PC-9 (cell line): ENCODE results near the gene ACTR8. TPM values are rescaled to one million over a fixed set of nuclear protein-coding genes. Genes with fewer than 3 reads are reported as not detected.

Experiments
- BruUV-seq: library from RNA; stranded (reverse); fragments of 400-500 nt; replicated peaks from 2 replicates; lab custom pipeline; 2021; lab: Mats Ljungman, UMichigan
- CTCF ChIA-PET: fragments of 300-600 bp; sonication (Branson Sonifier 250); formaldehyde crosslinking; loops from one replicate; lab custom pipeline; 2022; ENCODE audit warnings: antibody characterized with exemption; lab: Charles Lee
- POLR2A ChIA-PET: fragments of 300-600 bp; sonication (Branson Sonifier 250); formaldehyde crosslinking; loops from one replicate; lab custom pipeline; 2022; ENCODE audit warnings: antibody characterized with exemption; ENCODE audit not compliant: unreplicated experiment; lab: Charles Lee
- DNase-seq, 2 experiments: peaks; one replicate each; pipeline versions ENCODE4 v3.0.0 to v3.0.0-alpha.2; 2015 to 2022; ENCODE audit warnings: mixed read lengths in 1 of 2
- H2AFZ ChIP-seq: fragments of 200-600 bp; sonication (generic); 2 replicates; pipeline ENCODE4 v1.8.1; 2017; ENCODE audit warnings: antibody characterized with exemption
- H3F3A ChIP-seq: fragments of 200-600 bp; sonication (generic); 2 replicates; pipeline ENCODE4 v1.8.1; 2017; ENCODE audit warnings: antibody characterized with exemption, mild to moderate bottlenecking, low read depth; ENCODE audit not compliant: insufficient read depth
- H3K27ac ChIP-seq: fragments of 200-600 bp; sonication (generic); 2 replicates; pipeline ENCODE4 v1.6.1; 2016; ENCODE audit warnings: mixed run types
- H3K27me3 ChIP-seq: fragments of 200-600 bp; sonication (generic); 2 replicates; pipeline ENCODE4 v1.6.1; 2016; ENCODE audit warnings: low read depth, mixed run types; ENCODE audit not compliant: insufficient read depth
- H3K36me3 ChIP-seq: fragments of 200-600 bp; sonication (generic); 2 replicates; pipeline ENCODE4 v1.6.1; 2016; ENCODE audit warnings: low read depth, mixed run types
- H3K4me1 ChIP-seq: fragments of 200-600 bp; sonication (generic); replicated peaks from 2 replicates; pipeline ENCODE4 v1.6.1; 2016; ENCODE audit warnings: mixed run types; ENCODE audit not compliant: insufficient read depth
- H3K4me2 ChIP-seq: fragments of 200-600 bp; sonication (generic); 2 replicates; pipeline ENCODE4 v1.6.1; 2017; ENCODE audit warnings: mixed run types
- H3K4me3 ChIP-seq: fragments of 200-600 bp; sonication (generic); 2 replicates; pipeline ENCODE4 v1.6.1; 2016; ENCODE audit warnings: mixed run types
- H3K79me2 ChIP-seq: fragments of 200-600 bp; sonication (generic); 2 replicates; pipeline ENCODE4 v1.6.1; 2017; ENCODE audit warnings: low read depth, mixed run types
- H3K9me2 ChIP-seq: fragments of 200-600 bp; sonication (generic); 2 replicates; pipeline ENCODE4 v1.8.1; 2017; ENCODE audit warnings: mild to moderate bottlenecking; ENCODE audit not compliant: insufficient read depth
- H3K9me3 ChIP-seq: fragments of 200-600 bp; sonication (generic); 2 replicates; pipeline ENCODE4 v1.8.1; 2016; ENCODE audit warnings: low read depth; ENCODE audit not compliant: insufficient read depth
- H4K20me1 ChIP-seq: fragments of 200-600 bp; sonication (generic); 2 replicates; pipeline ENCODE4 v1.8.1; 2017; ENCODE audit not compliant: insufficient read depth
- EZH2 ChIP-seq: fragments of 200-600 bp; sonication (generic); IDR thresholded peaks from 2 replicates; pipeline ENCODE4 v1.8.0; 2017; ENCODE audit warnings: antibody characterized with exemption, low read depth
- intact Hi-C: fragments of 100-400 bp; cut with micrococcal nuclease; formaldehyde crosslinking; loops from one replicate; pipeline ENCODE4 v1.10.0; 2022; ENCODE audit not compliant: unreplicated experiment
- total RNA-seq: library from RNA; stranded (reverse); gene quantifications from 2 replicates; pipeline ENCODE4 v1.2.3, GENCODE V29; 2021
- TF ChIP-seq, protein P1 (sequence below): fragments of 200-600 bp; sonication (generic); conservative IDR thresholded peaks from 2 replicates; pipeline ENCODE4 v1.6.1; 2017; ENCODE audit warnings: mixed run types, antibody characterized with exemption, mild to moderate bottlenecking, moderate library complexity

ACTR8 gene
- total RNA-seq, 1 experiment from 2014 or later = 25.5 TPM

- intact Hi-C loops = no loop called here
- H3K9me2 ChIP-seq = no peaks in the 10 kb centered on the region
- TF ChIP-seq EZH2 = no peak
- TF ChIP-seq, protein P1, sequence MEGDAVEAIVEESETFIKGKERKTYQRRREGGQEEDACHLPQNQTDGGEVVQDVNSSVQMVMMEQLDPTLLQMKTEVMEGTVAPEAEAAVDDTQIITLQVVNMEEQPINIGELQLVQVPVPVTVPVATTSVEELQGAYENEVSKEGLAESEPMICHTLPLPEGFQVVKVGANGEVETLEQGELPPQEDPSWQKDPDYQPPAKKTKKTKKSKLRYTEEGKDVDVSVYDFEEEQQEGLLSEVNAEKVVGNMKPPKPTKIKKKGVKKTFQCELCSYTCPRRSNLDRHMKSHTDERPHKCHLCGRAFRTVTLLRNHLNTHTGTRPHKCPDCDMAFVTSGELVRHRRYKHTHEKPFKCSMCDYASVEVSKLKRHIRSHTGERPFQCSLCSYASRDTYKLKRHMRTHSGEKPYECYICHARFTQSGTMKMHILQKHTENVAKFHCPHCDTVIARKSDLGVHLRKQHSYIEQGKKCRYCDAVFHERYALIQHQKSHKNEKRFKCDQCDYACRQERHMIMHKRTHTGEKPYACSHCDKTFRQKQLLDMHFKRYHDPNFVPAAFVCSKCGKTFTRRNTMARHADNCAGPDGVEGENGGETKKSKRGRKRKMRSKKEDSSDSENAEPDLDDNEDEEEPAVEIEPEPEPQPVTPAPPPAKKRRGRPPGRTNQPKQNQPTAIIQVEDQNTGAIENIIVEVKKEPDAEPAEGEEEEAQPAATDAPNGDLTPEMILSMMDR = no peak
- H3K9me3 ChIP-seq = no peaks in the 10 kb centered on the region
- no peak overlapping the region for H2AFZ ChIP-seq
- no peak for DNase-seq
- H3K27ac ChIP-seq = no peak overlapping the region
- no peak overlapping the region for H3K4me3 ChIP-seq
- no peak overlapping the region for H3K4me2 ChIP-seq
- H3F3A ChIP-seq = no peaks in the 10 kb centered on the region
- H3K4me1 ChIP-seq = no peaks in the 10 kb centered on the region
- no peaks in the 10 kb centered on the region for H3K79me2 ChIP-seq
- H3K36me3 ChIP-seq = no peaks in the 10 kb centered on the region
- H4K20me1 ChIP-seq = no peaks in the 10 kb centered on the region
- POLR2A ChIA-PET = no interaction called here
- BruUV-seq = no TSS peak
- peaks cover 23% of the 10 kb centered on the region for H3K27me3 ChIP-seq
- CTCF ChIA-PET = no interaction called here
Measured at GRCh38 chr3:53846851-53847155, 35.1 kb downstream of the ACTR8 start.

GRCh38 chr3:53846134-53846850, 35.7 kb downstream of the ACTR8 start, which contains the start of the genes CHDH and IL17RB:
Gene CHDH, minus strand, starts transcription at chr3:53846419. Its CDS starts 22,411 bp downstream, at chr3:53824008.
Gene IL17RB, plus strand, starts transcription at chr3:53846568. Its CDS starts 21 bp downstream, at chr3:53846589.
- no peak within 1 kb of the TSS for H2AFZ ChIP-seq

DNA sequence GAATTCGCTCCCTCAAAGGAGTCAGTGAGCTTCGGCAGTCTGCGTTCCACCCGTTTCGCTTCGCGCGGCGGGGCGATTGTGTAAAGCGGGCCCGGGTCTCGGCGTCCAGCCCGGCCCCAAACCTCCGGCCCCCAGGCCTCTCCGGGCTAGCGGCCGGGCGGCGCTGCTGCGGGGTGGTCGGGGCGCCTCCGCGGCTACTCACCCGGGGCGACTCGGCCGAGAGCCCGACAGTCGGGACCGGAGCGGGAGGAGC, 36.1 kb downstream of the ACTR8 start:
- H3K4me2 ChIP-seq = no peak overlapping the region
- TF ChIP-seq, protein P1 = no peak
- no peak for TF ChIP-seq EZH2
- H3K9me3 ChIP-seq = no peaks in the 10 kb centered on the region
- ChIA-PET CTCF (no interaction called here), POLR2A (no interaction called here)
- no peaks in the 10 kb centered on the region for H3K4me1 ChIP-seq
- no TSS peak for BruUV-seq
- H3K79me2 ChIP-seq = no peaks in the 10 kb centered on the region
- no peaks in the 10 kb centered on the region for H4K20me1 ChIP-seq
- H3K9me2 ChIP-seq = no peaks in the 10 kb centered on the region
- no peak for DNase-seq
- intact Hi-C loops = no loop called here
- H2AFZ ChIP-seq = no peak overlapping the region
- H3F3A ChIP-seq = no peaks in the 10 kb centered on the region
- no peak overlapping the region for H3K4me3 ChIP-seq
- peaks cover 14% of the 10 kb centered on the region for H3K27me3 ChIP-seq
- no peak overlapping the region for H3K27ac ChIP-seq
- H3K36me3 ChIP-seq = no peaks in the 10 kb centered on the region

More at GRCh38 chr3:53846134-53846850, 35.7 kb downstream of the ACTR8 start, which contains the start of the genes CHDH and IL17RB:
- no peak within 1 kb of the TSS for H3K27ac ChIP-seq
- H3K9me3 ChIP-seq = no peaks in the 10 kb centered on the region
- H3K27me3 ChIP-seq = peaks cover 19% of the 10 kb centered on the region
- H3K4me2 ChIP-seq = no peak within 1 kb of the TSS
- intact Hi-C loops = no loop called here
- no peaks in the 10 kb centered on the region for H4K20me1 ChIP-seq
- no peak within 1 kb of the TSS for H3K4me3 ChIP-seq
- POLR2A ChIA-PET = no interaction called here
- TF ChIP-seq, protein P1 = no peak
- no peak for TF ChIP-seq EZH2
- no TSS peak for BruUV-seq
- H3K79me2 ChIP-seq = no peaks in the 10 kb centered on the region
- DNase-seq = no peak
- H3K9me2 ChIP-seq = no peaks in the 10 kb centered on the region
- CTCF ChIA-PET = no interaction called here
- H3K36me3 ChIP-seq = no peaks in the 10 kb centered on the region
- no peaks in the 10 kb centered on the region for H3K4me1 ChIP-seq
- no peaks in the 10 kb centered on the region for H3F3A ChIP-seq
